Loucy (cell line): ENCODE measurements around the gene PLXNA2.

Experiments
- H2AFZ ChIP-seq: fragments of 200-600 bp; sonication (generic); 2 replicates; pipeline ENCODE4 v1.6.0; 2016; ENCODE audit warnings: antibody characterized with exemption, mild to moderate bottlenecking, low read length, moderate library complexity
- H3F3A ChIP-seq: fragments of 200-600 bp; 2 replicates; pipeline ENCODE4 v1.6.0; 2016; ENCODE audit warnings: antibody characterized with exemption, low read depth, mild to moderate bottlenecking
- H3K27me3 ChIP-seq: fragments of 200-600 bp; sonication (generic); 2 replicates; pipeline ENCODE4 v1.6.1; 2014; ENCODE audit warnings: low read length, mild to moderate bottlenecking; ENCODE audit not compliant: insufficient read depth, poor library complexity, severe bottlenecking
- H3K36me3 ChIP-seq: fragments of 200-600 bp; sonication (generic); 2 replicates; pipeline ENCODE4 v1.6.1; 2016; ENCODE audit warnings: low read length; ENCODE audit not compliant: insufficient read depth
- H3K4me1 ChIP-seq: fragments of 200-600 bp; sonication (generic); 2 replicates; pipeline ENCODE4 v1.5.1; 2014; ENCODE audit warnings: low read length, mild to moderate bottlenecking; ENCODE audit not compliant: insufficient read depth, poor library complexity, severe bottlenecking
- H3K4me2 ChIP-seq: fragments of 200-600 bp; sonication (generic); 2 replicates; pipeline ENCODE4 v1.6.0; 2014; ENCODE audit warnings: antibody characterized with exemption, low read length, low read depth, mild to moderate bottlenecking; ENCODE audit not compliant: poor library complexity, severe bottlenecking
- H3K4me3 ChIP-seq: fragments of 200-600 bp; sonication (generic); 2 replicates; pipeline ENCODE4 v1.5.1; 2014; ENCODE audit warnings: low read length, mild to moderate bottlenecking, mixed read lengths; ENCODE audit not compliant: poor library complexity, severe bottlenecking
- H3K79me2 ChIP-seq: fragments of 200-600 bp; sonication (generic); 2 replicates; pipeline ENCODE4 v1.6.1; 2014; ENCODE audit warnings: low read length; ENCODE audit not compliant: insufficient read depth
- H3K9ac ChIP-seq: fragments of 200-600 bp; sonication (generic); 2 replicates; pipeline ENCODE4 v1.6.0; 2014; ENCODE audit warnings: mild to moderate bottlenecking, low read depth, low read length, moderate library complexity; ENCODE audit not compliant: poor library complexity, severe bottlenecking
- H3K9me2 ChIP-seq: fragments of 200-600 bp; sonication (generic); replicated peaks from 2 replicates; pipeline ENCODE4 v1.6.1; 2016; ENCODE audit warnings: low read depth, low read length, mixed read lengths
- H3K9me3 ChIP-seq: fragments of 200-600 bp; sonication (generic); 2 replicates; pipeline ENCODE4 v1.6.1; 2014; ENCODE audit warnings: mild to moderate bottlenecking, antibody characterized with exemption, low read length, low read depth; ENCODE audit not compliant: insufficient read depth
- H4K20me1 ChIP-seq: fragments of 200-600 bp; sonication (generic); 2 replicates; pipeline ENCODE4 v1.6.0; 2014; ENCODE audit warnings: antibody characterized with exemption, low read length, mild to moderate bottlenecking; ENCODE audit not compliant: insufficient read depth, poor library complexity, severe bottlenecking
- CTCF ChIP-seq: fragments of 200-600 bp; sonication (generic); conservative IDR thresholded peaks from 2 replicates; pipeline ENCODE4 v1.5.1; 2014; ENCODE audit warnings: mild to moderate bottlenecking, antibody characterized with exemption, low read length
- EZH2phosphoT487 ChIP-seq: fragments of 200-600 bp; IDR thresholded peaks from 2 replicates; pipeline ENCODE4 v1.6.1; 2018; ENCODE audit warnings: antibody characterized with exemption, mild to moderate bottlenecking, moderate library complexity, borderline replicate concordance

The PLXNA2 gene

GRCh38 chr1:208154040-208154439 is 90.1 kb downstream of the PLXNA2 start:
- Histone ChIP-seq H3K79me2 (no peaks in the 10 kb centered on the region), H3K9ac (no peak overlapping the region), H3K9me2 (no peaks in the 10 kb centered on the region), H3K27me3 (no peaks in the 10 kb centered on the region), H2AFZ (no peak overlapping the region), H3K4me1 (no peaks in the 10 kb centered on the region), H3F3A (no peaks in the 10 kb centered on the region), H3K9me3 (no peaks in the 10 kb centered on the region), H4K20me1 (no peaks in the 10 kb centered on the region), H3K36me3 (no peaks in the 10 kb centered on the region), H3K4me2 (no peak overlapping the region), H3K4me3 (no peak overlapping the region)
- no peak for TF ChIP-seq CTCF
- no peak for TF ChIP-seq EZH2phosphoT487

GRCh38 chr1:208153386-208153785 is 90.8 kb downstream of the PLXNA2 start:
- Histone ChIP-seq H3K4me2 (no peak overlapping the region), H2AFZ (no peak overlapping the region), H3F3A (no peaks in the 10 kb centered on the region), H3K9me3 (no peaks in the 10 kb centered on the region), H3K4me3 (no peak overlapping the region), H3K79me2 (no peaks in the 10 kb centered on the region), H3K9me2 (no peaks in the 10 kb centered on the region), H3K36me3 (no peaks in the 10 kb centered on the region), H3K4me1 (no peaks in the 10 kb centered on the region), H3K27me3 (no peaks in the 10 kb centered on the region), H3K9ac (no peak overlapping the region), H4K20me1 (no peaks in the 10 kb centered on the region)
- TF ChIP-seq CTCF (no peak), EZH2phosphoT487 (no peak)

GRCh38 chr1:208151728-208152598 is 92.2 kb downstream of the PLXNA2 start:
- H3K79me2 ChIP-seq: no peaks in the 10 kb centered on the region
- H3K4me1 ChIP-seq: no peaks in the 10 kb centered on the region
- H3F3A ChIP-seq: no peaks in the 10 kb centered on the region
- H3K9me2 ChIP-seq: no peaks in the 10 kb centered on the region
- no peaks in the 10 kb centered on the region for H3K36me3 ChIP-seq
- no peak for TF ChIP-seq EZH2phosphoT487
- TF ChIP-seq CTCF: no peak
- H3K9me3 ChIP-seq: no peaks in the 10 kb centered on the region
- H3K4me3 ChIP-seq: no peak overlapping the region
- no peak overlapping the region for H2AFZ ChIP-seq
- H3K9ac ChIP-seq: no peak overlapping the region
- H3K4me2 ChIP-seq: no peak overlapping the region
- no peaks in the 10 kb centered on the region for H3K27me3 ChIP-seq
- H4K20me1 ChIP-seq: no peaks in the 10 kb centered on the region
